ENCODE results near the gene CLPTM1.

The CLPTM1 gene

DNA sequence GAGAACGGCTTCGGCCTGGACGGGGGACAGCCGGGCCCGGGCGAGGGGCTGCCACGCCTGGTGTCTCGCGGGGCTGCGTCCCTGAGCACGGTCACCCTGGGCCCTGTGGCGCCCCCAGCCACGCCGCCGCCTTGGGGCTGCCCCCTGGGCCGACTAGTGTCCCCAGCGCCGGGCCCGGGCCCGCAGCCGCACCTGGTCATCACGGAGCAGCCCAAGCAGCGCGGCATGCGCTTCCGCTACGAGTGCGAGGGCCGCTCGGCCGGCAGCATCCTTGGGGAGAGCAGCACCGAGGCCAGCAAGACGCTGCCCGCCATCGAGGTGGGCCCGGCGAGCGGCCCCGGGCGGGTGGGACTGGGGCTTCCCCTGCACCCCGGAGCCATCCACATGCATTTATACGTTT is 56.8 kb downstream of the CLPTM1 start:
- no peak for DNase-seq (ENCODE audit: low spot score)

DNA sequence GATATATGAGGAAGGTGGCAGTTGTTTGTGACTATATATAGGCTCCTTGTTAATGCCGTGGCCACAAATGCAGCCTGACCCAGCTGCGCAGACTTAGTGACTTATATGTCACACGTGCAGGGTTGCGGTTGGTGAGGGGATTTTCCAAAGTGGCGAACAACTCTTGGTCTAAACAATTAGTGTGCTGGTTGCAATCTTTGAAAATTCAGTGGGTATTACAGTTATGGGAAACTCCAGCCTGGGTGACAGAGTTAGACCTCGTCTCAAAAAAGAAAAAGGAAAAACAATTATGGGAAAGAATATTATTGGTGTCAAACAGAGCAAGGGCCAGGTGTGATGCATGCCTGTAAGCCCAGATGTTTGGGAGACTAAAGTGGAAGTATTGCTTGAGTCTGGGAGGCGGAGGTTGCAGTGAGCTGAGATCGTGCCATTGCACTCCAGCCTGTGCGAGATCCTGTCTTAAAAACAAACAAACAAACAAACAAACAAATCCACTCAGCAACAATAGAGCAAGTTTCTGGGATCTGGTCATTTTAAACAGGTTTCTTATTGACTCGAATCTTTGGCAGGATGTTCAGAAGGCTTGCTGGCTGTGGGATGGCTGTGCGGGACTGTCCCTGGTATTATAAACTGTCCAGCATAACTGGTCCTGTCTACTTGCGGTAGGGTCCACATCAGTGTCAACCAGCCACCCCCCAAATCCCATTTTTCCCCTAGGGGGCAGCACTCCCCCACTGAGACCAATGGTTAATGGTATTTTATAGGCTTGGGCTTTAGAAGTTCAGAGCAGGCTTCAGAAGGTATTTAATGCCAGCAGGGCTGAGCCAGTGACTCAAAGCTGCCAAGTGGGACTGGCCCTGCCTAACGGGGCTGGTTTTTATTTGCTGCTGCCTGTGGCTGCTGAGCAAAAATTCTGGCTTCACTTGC is 61.5 kb downstream of the CLPTM1 start:
- DNase-seq (ENCODE audit: low spot score): peak; percentile 76

DNA sequence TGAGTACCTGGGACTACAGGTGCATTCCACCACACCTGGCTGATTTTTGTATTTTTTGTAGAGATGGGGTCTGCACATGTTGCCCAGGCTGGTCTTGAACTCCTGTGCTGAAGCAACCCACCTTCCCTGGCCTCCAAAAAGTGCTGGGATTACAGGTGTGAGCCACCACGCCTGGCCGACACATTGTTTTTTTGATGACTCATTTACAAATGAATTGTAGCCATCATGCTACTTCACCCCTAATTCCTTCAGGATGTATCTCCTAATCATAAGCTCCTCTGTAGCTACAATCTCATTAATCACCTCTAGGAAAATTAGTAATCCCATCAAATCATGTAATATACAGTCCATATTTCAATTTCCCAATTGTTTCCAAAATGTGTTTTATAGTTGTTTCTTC is 64.0 kb downstream of the CLPTM1 start:
- no peak for DNase-seq (ENCODE audit: low spot score)

DNA sequence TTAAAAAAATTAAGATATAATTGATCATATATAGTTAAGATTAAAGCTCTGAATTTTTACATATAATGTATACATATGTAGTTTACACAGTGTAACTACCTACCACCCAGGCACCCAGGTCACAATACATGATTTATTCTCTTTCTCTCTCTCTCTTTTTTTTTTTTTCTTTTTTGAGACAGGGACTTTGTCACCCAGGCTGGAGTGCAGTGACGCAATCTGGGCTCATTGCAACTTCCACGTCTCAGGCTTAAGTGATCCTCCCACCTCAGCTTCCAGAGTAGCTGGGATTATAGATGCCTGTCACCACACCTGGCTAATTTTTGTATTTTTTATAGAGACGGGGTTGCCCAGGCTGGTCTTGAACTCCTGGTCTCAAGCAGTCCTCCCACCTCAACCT is 64.9 kb downstream of the CLPTM1 start:
- DNase-seq (ENCODE audit: low spot score): no peak

DNA sequence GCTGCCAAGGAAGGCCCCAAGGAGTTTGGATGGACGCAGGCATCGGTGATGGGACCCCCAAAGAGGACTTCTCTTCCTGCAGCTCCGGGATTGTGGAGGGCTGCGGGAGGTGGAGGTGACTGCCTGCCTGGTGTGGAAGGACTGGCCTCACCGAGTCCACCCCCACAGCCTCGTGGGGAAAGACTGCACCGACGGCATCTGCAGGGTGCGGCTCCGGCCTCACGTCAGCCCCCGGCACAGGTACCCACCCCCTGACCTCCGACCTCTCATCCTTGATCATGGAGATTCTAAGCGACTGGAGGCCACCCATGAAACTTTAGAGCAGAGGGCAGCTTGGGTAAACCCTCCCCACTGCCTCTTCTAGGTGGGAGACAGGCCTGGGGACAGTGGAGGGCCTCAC is 66.8 kb downstream of the CLPTM1 start:
- no peak for DNase-seq (ENCODE audit: low spot score)

DNA sequence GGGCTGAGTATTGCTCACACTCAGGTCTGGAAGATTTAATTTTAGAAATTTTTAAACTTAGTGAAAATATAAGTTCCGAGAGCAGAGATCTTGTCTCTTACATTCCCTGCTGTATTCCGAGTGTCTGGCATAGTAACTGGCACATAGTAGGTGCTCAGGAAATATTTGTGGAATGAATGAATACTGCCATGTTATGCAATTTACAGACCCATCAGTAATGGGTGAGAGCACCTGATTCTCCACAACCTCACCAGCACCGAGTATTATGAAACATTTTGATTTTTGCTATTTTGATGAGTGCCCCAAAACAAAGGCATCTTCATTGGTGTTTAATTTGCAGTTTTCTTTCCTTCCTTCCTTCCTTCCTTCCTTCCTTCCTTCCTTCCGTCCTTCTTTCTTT is 67.9 kb downstream of the CLPTM1 start:
- DNase-seq (ENCODE audit: low spot score): no peak

DNA sequence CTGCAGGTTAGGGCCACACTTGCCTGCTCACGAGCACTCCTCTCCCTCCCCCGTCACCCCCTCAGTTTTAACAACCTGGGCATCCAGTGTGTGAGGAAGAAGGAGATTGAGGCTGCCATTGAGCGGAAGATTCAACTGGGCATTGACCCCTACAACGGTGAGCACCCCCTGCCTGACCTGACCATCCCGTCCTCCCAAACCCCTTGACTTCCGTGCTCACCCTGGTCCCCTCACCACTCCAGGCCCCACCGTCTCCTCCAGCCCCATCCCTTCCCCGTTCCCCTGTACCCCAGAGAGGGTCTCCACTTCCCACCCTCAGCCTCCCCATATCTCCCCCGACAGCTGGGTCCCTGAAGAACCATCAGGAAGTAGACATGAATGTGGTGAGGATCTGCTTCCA is 70.1 kb downstream of the CLPTM1 start:
- no peak for DNase-seq (ENCODE audit: low spot score)

DNA sequence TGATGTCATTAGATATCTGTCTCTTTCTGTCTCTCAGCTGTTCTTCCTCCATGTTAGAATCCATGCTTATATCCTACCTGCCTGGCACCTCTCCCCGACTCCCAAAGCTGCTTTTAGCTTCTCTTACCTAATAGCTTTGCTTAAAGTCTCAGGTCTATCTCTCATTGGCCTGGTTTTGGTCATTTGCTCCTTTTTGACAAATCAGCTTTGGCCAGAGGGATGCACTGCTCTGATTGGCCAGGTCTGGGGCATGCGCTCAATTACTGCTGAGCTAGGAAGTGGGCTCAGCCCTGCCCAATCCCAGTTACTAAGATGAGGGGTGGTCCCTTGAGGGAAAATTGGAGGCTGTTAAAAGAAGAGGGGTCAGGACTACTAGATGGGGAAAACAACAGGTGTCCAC is 72.2 kb downstream of the CLPTM1 start:
- DNase-seq (ENCODE audit: low spot score): no peak

DNA sequence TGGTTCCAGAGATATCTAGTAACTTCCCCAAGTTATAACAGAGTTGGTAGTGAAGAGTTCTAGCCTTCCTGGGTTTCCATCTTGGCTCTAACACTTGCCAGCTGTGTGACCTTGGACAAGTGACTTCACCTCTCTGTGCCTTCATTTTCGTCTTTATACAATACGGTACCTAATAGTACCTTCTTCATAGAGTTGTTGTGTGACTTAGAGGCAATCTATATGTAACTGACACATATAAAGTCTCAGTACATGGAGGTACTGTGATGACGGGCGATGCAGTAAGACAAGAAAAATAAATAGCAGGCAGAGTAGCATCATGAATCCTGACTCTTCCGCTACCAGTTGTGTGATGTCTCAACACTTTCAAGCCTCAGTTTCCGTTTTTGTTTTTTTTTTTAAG is 75.6 kb downstream of the CLPTM1 start:
- DNase-seq (ENCODE audit: low spot score): no peak

DNA sequence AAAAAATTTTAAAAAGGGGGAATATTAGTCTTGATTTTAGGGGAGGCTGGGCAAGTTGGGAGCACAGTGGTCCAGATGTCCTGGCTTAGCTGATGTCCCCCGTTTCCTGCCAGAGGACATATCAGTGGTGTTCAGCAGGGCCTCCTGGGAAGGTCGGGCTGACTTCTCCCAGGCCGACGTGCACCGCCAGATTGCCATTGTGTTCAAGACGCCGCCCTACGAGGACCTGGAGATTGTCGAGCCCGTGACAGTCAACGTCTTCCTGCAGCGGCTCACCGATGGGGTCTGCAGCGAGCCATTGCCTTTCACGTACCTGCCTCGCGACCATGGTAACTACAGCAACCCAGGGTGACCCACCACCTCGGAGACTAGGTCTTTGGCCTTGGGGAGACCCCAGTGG is 77.2 kb downstream of the CLPTM1 start:
- DNase-seq (ENCODE audit: low spot score): no peak

DNA sequence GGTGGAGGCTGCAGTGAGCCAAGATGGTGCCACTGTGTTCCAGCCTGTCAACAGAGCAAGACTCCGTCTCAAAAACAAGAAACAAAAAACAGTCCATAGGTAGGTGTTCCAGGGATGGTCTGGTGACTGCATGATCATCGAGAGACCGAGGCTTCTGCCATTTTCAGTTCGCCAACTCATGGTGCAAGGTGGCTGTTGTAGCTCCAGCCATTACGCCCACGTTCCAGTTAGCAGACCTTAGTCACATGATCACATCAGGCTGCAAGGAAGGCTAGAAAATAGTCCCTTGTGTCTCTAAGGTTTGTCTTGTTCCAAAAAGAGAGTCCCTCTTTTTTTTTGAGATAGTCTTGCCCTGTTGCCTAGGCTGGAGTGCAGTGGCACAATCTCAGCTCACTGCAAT is 80.6 kb downstream of the CLPTM1 start:
- DNase-seq (ENCODE audit: low spot score): no peak

DNA sequence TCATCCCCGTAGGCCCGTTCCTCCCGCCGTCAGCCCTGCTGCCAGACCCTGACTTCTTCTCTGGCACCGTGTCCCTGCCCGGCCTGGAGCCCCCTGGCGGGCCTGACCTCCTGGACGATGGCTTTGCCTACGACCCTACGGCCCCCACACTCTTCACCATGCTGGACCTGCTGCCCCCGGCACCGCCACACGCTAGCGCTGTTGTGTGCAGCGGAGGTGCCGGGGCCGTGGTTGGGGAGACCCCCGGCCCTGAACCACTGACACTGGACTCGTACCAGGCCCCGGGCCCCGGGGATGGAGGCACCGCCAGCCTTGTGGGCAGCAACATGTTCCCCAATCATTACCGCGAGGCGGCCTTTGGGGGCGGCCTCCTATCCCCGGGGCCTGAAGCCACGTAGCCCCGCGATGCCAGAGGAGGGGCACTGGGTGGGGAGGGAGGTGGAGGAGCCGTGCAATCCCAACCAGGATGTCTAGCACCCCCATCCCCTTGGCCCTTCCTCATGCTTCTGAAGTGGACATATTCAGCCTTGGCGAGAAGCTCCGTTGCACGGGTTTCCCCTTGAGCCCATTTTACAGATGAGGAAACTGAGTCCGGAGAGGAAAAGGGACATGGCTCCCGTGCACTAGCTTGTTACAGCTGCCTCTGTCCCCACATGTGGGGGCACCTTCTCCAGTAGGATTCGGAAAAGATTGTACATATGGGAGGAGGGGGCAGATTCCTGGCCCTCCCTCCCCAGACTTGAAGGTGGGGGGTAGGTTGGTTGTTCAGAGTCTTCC is 82.4 kb downstream of the CLPTM1 start:
- no peak for DNase-seq (ENCODE audit: low spot score)

DNA sequence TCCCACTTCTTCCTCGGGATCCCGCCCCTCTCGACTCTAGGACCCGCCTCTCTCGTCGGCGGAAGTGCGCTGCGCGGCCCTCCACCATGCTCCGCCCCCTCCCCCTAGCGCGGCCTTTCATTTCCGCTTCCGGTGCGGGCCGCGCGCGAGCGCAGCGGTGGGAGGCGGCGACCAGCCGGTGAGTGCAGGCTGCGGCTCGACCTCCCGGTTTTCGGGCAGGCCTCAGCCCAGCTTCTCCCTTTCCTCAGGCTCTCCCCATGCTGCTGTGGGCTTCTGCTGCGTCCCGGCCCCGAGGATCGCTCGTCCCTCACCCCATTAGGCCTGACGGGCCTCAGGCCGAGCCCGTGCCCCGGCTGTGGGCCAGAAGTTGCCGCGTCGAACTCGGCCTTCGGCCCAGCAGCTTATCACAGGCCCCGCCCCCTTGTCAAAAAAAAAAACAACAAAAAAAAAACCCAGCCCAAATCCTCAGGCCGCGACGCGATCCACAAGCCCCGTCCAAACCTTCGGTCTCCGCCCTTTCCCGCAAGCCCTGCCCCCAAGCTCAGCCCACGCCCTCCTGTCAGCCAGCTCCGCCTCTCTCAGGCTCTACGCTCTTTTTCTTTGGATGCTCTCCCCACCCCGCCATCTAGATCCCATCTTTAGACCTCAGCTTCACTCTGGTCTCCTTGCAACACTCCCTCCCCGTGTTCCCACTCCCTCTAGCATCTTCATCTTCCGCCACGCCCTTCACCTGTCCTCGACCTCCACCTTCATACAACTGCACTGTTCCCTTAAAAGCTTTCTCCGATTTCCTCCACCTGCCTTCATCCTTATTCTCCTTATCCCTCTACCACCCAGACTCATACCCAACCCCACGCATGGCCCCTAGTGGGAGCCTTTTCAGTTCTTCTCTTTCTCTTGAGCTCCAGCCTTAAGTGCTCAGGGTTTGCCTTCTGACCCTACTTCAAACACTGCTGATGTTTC is 84.0 kb downstream of the CLPTM1 start, which contains the start of gene CLASRP:
Gene CLASRP, plus strand, starts transcription at position 115 of the 963 bp plus-strand sequence. CDS start 1,168 bp downstream, outside the sequence.
- peak; percentile 92 for DNase-seq (ENCODE audit: low spot score)

DNA sequence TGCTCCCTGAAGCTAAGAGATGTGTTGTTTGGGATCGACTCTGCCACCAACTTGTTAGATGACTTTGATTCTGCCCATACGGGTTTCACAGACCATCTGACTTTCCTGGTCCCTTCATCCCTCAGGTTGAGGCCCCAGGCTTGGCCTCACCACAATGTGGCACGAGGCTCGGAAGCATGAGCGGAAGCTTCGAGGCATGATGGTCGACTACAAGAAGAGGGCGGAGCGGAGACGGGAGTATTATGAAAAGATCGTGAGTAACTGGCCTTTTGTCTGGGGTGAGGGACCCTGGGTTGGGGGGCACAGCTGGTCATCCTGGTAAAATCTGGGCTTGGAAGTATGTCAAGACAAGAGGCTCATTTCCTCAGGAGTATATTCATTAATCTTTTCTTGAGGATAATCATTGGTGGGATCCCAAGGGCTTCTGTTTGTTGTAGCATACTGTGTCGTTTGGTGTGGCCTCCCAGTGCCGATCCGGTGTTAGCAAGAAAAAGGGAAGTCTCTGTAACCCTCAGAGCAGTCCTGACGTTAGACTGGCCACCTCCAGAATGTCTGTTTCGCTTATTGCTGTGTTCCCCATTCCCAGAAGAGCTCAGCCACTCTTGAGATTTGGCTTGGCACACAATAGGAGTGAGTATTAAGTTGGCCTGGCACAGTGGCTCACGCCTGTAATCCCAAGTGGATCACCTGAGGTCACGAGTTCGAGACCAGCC is 85.0 kb downstream of the CLPTM1 start:
- no peak for DNase-seq (ENCODE audit: low spot score)

DNA sequence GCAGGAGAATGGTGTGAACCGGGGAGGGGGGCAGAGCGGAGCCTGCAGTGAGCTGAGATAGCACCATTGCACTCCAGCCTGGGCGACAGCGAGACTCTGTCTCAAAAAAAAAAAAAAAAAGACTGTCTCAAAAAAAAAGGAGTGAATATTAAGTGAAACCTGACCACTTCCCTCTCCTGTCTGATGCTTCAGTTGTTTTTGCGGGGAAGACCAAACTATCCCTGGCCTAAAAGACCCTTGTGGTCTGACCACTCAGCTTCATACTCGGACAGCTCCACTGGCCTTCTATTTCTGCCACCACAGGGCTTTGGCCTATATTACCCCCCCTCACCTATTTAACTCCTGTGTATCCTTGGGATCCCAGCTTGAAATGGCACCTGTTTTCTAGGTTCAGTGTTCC is 85.9 kb downstream of the CLPTM1 start:
- no peak for DNase-seq (ENCODE audit: low spot score)
